ENCODE data around the gene OBSCN.

Gene OBSCN

DNA sequence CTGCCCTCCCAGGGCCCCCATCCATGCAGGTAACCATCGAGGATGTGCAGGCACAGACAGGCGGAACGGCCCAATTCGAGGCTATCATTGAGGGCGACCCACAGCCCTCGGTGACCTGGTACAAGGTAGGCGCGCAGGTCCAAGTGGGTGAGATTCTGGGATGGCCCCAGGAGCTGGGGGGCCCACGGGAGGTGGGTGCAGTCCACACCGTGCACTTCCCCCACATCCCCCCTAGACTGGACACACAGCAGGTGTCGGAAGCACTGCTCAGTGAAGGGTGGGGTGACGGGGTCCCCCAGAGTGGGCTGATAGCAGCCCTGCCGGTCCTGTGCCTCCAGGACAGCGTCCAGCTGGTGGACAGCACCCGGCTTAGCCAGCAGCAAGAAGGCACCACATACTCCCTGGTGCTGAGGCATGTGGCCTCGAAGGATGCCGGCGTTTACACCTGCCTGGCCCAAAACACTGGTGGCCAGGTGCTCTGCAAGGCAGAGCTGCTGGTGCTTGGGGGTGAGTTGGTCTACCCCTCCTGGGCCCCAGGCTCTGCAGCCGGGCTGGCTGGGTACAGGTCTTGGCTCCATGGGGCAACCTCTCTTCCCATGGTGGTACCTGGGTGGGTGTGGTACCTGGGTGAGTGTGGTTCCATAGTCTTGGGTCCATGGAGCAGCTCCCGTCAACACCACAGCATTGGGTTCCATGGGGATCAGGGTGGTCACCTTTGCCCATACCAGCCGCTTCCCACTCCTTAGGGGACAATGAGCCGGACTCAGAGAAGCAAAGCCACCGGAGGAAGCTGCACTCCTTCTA lies 158.4 kb downstream of the OBSCN start:
- no peak overlapping the region for H3K4me3 ChIP-seq (ENCODE audit: low read depth, low read length)
- DNase-seq (ENCODE audit: low read depth) = no peak
- TF ChIP-seq, protein P1, sequence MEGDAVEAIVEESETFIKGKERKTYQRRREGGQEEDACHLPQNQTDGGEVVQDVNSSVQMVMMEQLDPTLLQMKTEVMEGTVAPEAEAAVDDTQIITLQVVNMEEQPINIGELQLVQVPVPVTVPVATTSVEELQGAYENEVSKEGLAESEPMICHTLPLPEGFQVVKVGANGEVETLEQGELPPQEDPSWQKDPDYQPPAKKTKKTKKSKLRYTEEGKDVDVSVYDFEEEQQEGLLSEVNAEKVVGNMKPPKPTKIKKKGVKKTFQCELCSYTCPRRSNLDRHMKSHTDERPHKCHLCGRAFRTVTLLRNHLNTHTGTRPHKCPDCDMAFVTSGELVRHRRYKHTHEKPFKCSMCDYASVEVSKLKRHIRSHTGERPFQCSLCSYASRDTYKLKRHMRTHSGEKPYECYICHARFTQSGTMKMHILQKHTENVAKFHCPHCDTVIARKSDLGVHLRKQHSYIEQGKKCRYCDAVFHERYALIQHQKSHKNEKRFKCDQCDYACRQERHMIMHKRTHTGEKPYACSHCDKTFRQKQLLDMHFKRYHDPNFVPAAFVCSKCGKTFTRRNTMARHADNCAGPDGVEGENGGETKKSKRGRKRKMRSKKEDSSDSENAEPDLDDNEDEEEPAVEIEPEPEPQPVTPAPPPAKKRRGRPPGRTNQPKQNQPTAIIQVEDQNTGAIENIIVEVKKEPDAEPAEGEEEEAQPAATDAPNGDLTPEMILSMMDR (IDR thresholded peaks at IDR 0.05; ENCODE audit: insufficient read depth, low read depth, low read length, missing control alignments) = no peak

DNA sequence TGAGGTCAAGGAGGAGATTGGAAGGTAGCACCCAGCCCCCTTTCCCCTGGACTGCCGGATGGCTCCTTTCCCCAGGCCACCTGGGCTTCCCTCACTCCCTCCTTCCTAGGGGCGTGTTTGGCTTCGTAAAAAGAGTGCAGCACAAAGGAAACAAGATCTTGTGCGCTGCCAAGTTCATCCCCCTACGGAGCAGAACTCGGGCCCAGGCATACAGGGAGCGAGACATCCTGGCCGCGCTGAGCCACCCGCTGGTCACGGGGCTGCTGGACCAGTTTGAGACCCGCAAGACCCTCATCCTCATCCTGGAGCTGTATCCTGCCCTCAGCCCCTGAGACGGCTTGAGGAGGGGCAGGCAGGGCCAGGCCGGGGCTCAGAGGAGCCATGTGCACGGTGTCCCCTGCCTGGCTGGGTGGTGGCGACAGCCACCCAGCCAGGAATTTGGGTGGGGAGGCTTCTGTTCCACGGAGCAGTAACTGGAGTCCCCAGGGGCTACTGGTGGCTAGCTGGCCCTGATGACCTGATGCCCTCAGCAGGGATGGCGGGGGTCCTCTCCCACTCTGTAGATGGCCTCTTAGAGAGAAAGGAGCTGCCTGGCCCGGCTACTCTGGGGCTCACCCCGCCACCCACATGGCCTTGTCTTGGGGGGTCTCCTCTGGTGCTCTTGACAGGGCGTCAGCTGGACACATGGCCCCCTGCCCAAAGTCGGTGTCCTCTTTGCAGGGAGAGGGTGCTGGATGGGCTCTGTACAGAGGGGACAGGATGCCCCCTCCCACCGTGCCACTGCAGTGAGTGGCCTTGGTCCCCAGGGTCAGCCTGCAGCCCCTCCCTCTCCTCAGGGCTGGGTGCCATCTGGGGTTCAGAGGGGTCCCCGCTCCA lies 159.3 kb downstream of the OBSCN start:
- TF ChIP-seq, protein P1 (IDR thresholded peaks at IDR 0.05; ENCODE audit: insufficient read depth, low read depth, low read length, missing control alignments) = no peak
- H3K4me3 ChIP-seq (ENCODE audit: low read depth, low read length) = no peak overlapping the region
- no peak for DNase-seq (ENCODE audit: low read depth)

DNA sequence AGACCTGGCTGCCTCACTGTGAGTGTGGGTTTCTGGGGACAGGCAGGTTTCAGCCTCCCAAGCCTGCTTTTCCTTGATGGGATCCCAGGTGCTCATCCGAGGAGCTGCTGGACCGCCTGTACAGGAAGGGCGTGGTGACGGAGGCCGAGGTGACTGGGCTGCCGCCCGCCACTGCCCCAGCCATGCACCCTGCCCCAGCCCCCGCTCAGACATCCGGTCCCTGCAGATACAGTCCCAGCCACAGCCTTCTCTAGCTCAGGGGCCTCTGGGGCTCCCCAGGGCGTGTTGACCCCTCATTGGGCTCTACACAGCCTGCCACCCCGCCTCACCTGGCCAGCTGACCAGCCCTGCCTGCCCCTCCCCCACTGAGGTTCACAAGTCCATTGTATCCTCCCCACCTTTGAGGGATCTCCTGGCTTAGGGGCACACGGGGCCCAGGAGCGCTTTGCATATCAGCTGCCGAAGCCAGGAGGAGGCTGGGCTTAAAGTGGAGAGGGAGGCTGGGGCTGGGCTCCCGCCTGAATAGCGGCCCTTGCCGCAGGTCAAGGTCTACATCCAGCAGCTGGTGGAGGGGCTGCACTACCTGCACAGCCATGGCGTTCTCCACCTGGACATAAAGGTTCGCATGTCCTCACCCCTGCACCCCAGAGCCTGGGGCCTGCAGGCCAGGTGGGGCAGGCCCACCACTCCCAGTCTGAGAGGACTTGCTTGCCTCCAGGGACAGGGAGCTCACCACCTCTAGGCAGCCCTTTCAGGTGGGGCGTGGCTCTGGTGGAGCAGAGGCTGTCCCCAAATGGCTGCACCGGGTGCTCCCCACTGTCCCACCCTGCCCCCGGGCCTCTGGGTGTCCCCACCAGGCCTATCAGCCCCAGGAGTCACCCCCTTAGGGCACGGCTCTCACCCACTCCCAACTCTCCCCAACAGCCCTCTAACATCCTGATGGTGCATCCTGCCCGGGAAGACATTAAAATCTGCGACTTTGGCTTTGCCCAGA lies 160.3 kb downstream of the OBSCN start:
- no peak overlapping the region for H3K4me3 ChIP-seq (ENCODE audit: low read depth, low read length)
- DNase-seq (ENCODE audit: low read depth) = peak; percentile 42
- TF ChIP-seq, protein P1 (IDR thresholded peaks at IDR 0.05; ENCODE audit: insufficient read depth, low read depth, low read length, missing control alignments) = no peak

DNA sequence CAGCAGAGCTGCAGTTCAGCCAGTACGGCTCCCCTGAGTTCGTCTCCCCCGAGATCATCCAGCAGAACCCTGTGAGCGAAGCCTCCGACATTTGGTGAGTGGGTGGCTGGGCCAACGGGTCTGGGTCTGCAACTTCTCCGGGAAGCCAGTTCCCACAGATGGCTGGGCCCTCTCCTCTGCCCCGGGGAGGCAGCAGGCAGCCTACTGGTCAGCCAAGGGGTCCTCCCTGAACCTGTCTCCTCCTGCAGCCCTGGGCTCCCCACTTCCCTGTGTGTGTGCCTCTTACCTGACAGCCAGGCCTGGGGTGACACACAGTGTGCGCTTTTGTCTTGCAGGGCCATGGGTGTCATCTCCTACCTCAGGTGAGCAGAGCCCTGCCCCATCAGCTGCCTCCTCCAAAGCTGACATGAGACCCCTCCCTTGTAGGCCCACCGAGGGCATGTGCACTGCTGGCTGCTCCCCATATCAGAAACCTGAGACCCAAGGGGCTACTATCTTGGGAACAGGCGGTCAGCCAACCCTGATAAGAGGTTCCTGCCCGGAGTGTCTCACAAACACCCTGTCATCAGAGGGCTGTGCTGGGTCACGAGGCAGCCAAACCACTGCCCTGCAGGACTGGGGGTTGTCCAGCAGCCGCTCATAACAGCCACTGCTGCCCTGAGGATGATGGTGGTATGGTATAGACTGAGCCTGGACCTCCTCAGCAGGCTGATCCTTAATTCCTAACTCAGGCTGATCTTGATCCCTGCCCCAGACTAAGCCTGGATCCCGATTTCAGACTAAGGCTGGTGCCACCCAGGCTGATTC lies 161.2 kb downstream of the OBSCN start:
- TF ChIP-seq, protein P1 (IDR thresholded peaks at IDR 0.05; ENCODE audit: insufficient read depth, low read depth, low read length, missing control alignments) = no peak
- no peak overlapping the region for H3K4me3 ChIP-seq (ENCODE audit: low read depth, low read length)
- DNase-seq (ENCODE audit: low read depth) = no peak

DNA sequence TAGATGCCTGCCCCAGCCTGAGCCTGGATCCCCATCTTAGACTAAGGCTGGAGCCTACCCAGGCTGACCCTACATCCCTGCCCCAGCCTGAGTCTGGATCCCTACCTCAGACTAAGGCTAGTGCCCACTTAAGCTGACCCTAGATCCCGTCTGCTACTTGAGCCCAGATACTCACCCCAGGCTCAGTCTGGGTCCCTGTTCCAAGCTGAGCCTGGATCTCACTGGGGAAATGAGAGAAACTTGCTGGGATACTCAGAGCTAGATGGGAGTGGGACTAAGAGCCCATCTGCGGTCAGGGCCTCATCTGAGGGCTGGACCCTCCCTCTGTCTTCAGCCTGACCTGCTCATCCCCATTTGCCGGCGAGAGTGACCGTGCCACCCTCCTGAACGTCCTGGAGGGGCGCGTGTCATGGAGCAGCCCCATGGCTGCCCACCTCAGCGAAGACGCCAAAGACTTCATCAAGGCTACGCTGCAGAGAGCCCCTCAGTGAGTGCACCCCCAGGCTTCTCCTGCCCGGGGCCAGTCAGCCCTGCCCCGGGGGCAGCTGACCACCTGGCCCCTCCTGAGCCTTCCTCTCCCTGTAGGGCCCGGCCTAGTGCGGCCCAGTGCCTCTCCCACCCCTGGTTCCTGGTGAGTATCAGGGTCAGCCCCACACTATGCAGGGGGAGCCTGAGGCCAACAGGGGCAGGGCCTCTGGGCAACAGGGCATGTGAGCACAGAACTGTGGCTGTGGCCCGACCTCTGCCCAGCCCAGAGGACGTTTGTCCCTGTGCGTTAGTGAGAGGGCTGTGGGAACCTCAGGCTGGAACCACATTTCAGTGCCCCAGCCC lies 162.0 kb downstream of the OBSCN start:
- no peak for DNase-seq (ENCODE audit: low read depth)
- TF ChIP-seq, protein P1 (IDR thresholded peaks at IDR 0.05; ENCODE audit: insufficient read depth, low read depth, low read length, missing control alignments) = no peak
- no peak overlapping the region for H3K4me3 ChIP-seq (ENCODE audit: low read depth, low read length)

Data from GM12865 (cell line).